Stomach (tissue), 4 donors: ENCODE measurements around the gene NDEL1.

Source experiments
- CTCF ChIP-seq, 7 experiments: fragments of 450-650 bp in 4 of 7; fragments of 200-600 bp in 3 of 7; sonication (generic) in 3 of 7; IDR thresholded peaks; one replicate each; pipeline ENCODE4 v1.5.1; 2016 to 2019; ENCODE audit warnings: antibody characterized with exemption in 7 of 7, control low read depth in 2 of 7, mild to moderate bottlenecking in 1 of 7
- EP300 ChIP-seq: sonication (generic); formaldehyde crosslinking; IDR thresholded peaks from one replicate; pipeline ENCODE4 v1.6.1; 2017; ENCODE audit warnings: antibody characterized with exemption
- POLR2A ChIP-seq, 4 donors: fragments of 450-650 bp; IDR thresholded peaks; one replicate each; pipeline ENCODE4 v1.6.1; 2016; ENCODE audit warnings: antibody characterized with exemption in 4 of 4, control low read depth in 2 of 4, mild to moderate bottlenecking in 1 of 4, moderate library complexity in 1 of 4

- TF ChIP-seq POLR2A (IDR thresholded peaks at IDR 0.05): no peak
- no peak for TF ChIP-seq CTCF (IDR thresholded peaks at IDR 0.05)
- TF ChIP-seq EP300: no peak
Observed at GRCh38 chr17:8447799-8448198, 12.1 kb downstream of the NDEL1 start.
